Panc1 (cell line): Measurements from ENCODE around the gene PRKG1. TPM values are rescaled to one million over a fixed set of nuclear protein-coding genes. Genes with fewer than 3 reads are reported as not detected.

Experiments used
- ATAC-seq: fragments of 200-7000 bp; cut with Tn5 transposase; 2 replicates; pipeline ENCODE4 v1.9.1; 2020; ENCODE audit warnings: mild to moderate bottlenecking, moderate library complexity
- BruUV-seq: library from RNA; stranded (reverse); fragments of 400-500 nt; replicated peaks from 2 replicates; lab custom pipeline; 2021; lab: Mats Ljungman, UMichigan
- CTCF ChIA-PET: fragments of 300-600 bp; sonication (Branson Sonifier 250); formaldehyde crosslinking; loops from one replicate; lab custom pipeline; 2022; ENCODE audit warnings: antibody characterized with exemption; lab: Charles Lee
- POLR2A ChIA-PET: fragments of 300-600 bp; sonication (Branson Sonifier 250); formaldehyde crosslinking; loops from one replicate; lab custom pipeline; 2022; ENCODE audit warnings: antibody characterized with exemption; lab: Charles Lee
- DNase-seq: peaks from one replicate; pipeline ENCODE4 v3.0.0-alpha.2; 2010; ENCODE audit warnings: low read depth, low spot score
- H3K27ac ChIP-seq: 2 replicates; pipeline ENCODE4 v1.5.1; 2011; ENCODE audit warnings: mild to moderate bottlenecking, low read length, inconsistent platforms
- H3K27me3 ChIP-seq: fragments of 200-500 bp; sonication (Bioruptor generic); 2 replicates; pipeline ENCODE4 v1.6.0; 2014; ENCODE audit warnings: low read length, inconsistent platforms; ENCODE audit not compliant: control insufficient read depth, insufficient read depth
- H3K36me3 ChIP-seq: fragments of 200-500 bp; sonication (Bioruptor generic); 2 replicates; pipeline ENCODE4 v1.5.1; 2014; ENCODE audit warnings: inconsistent platforms, mild to moderate bottlenecking, low read length, moderate library complexity; ENCODE audit not compliant: control insufficient read depth, insufficient read depth
- H3K4me1 ChIP-seq: 2 replicates; pipeline ENCODE4 v1.5.1; 2011; ENCODE audit warnings: inconsistent platforms, mild to moderate bottlenecking, low read length, moderate library complexity; ENCODE audit not compliant: control insufficient read depth, insufficient read depth
- H3K4me3 ChIP-seq, 2 experiments: 2 replicates each; pipeline ENCODE4 v1.5.1; 2011 to 2012; ENCODE audit warnings: low read depth in 2 of 2, low read length in 2 of 2, mild to moderate bottlenecking in 2 of 2, inconsistent platforms in 1 of 2, moderate library complexity in 1 of 2
- H3K9me3 ChIP-seq: fragments of 200-500 bp; sonication (Bioruptor generic); 2 replicates; pipeline ENCODE4 v1.5.1; 2014; ENCODE audit warnings: low read depth, mild to moderate bottlenecking, inconsistent platforms, low read length, moderate library complexity; ENCODE audit not compliant: control insufficient read depth, insufficient read depth
- POLR2AphosphoS5 ChIP-seq: IDR thresholded peaks from 2 replicates; pipeline ENCODE4 v1.6.1; 2012; ENCODE audit warnings: mild to moderate bottlenecking, low read depth, low read length, moderate library complexity
- SIN3A ChIP-seq: IDR thresholded peaks from 2 replicates; pipeline ENCODE4 v1.6.1; 2012; ENCODE audit warnings: low read depth, mild to moderate bottlenecking, low read length, moderate library complexity, borderline replicate concordance; ENCODE audit not compliant: insufficient read depth
- TCF7L2 ChIP-seq: IDR thresholded peaks from 2 replicates; pipeline ENCODE4 v1.6.1; 2011; ENCODE audit warnings: mild to moderate bottlenecking, low read depth, low read length, inconsistent platforms
- in situ Hi-C: cut with HindIII; loops from 2 replicates; pipeline ENCODE4 v1.10.0; 2016; ENCODE audit warnings: low sequenced_read_pairs, low pct_unique_long_range_greater_than_20kb
- intact Hi-C: fragments of 100-400 bp; cut with micrococcal nuclease; formaldehyde crosslinking; loops from one replicate; pipeline ENCODE4 v1.10.0; 2022; ENCODE audit not compliant: unreplicated experiment
- total RNA-seq: library from RNA; stranded (reverse); gene quantifications from one replicate; pipeline ENCODE4 v1.2.1, GENCODE V29; 2021; ENCODE audit not compliant: unreplicated experiment
- TF ChIP-seq, protein P1 (sequence below), 2 experiments: IDR thresholded peaks; 2 replicates each; pipeline ENCODE4 v1.6.1; 2011 to 2012; ENCODE audit warnings: low read depth in 2 of 2, control low read depth in 1 of 2, low read length in 1 of 2, mild to moderate bottlenecking in 1 of 2, moderate library complexity in 1 of 2; ENCODE audit not compliant: insufficient read depth in 1 of 2
- TF ChIP-seq, protein P2 (sequence below): fragments of 450-650 bp; IDR thresholded peaks from 2 replicates; pipeline ENCODE4 v1.5.1; 2017; ENCODE audit warnings: mild to moderate bottlenecking

PRKG1 gene
- total RNA-seq, 1 experiment from 2014 or later = 0.92 TPM

DNA sequence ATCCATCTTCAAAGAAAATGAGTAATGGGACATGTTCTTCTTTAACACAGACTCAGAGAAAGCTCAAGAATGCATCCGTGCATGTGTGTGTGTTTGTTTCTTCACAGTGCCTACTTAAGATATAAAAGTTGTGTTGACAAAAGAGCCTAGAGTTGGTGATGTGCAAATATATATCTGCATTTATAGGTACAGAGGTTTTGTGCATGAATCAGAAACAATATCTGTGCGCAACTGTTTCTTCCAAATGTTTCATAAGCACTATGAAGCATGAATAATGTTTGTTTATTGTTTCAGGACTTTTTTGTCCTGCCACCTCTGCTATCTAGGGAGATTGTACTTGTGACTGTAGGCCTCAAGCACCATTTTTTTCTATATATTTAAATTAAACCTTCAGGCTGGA, 395.4 kb downstream of the PRKG1 start:
- no peaks in the 10 kb centered on the region for H3K36me3 ChIP-seq
- CTCF ChIA-PET = no interaction called here
- POLR2A ChIA-PET = no interaction called here
- H3K4me1 ChIP-seq = no peaks in the 10 kb centered on the region
- in situ Hi-C loops (no loop called here), intact Hi-C loops (no loop called here)
- TF ChIP-seq, protein P1, sequence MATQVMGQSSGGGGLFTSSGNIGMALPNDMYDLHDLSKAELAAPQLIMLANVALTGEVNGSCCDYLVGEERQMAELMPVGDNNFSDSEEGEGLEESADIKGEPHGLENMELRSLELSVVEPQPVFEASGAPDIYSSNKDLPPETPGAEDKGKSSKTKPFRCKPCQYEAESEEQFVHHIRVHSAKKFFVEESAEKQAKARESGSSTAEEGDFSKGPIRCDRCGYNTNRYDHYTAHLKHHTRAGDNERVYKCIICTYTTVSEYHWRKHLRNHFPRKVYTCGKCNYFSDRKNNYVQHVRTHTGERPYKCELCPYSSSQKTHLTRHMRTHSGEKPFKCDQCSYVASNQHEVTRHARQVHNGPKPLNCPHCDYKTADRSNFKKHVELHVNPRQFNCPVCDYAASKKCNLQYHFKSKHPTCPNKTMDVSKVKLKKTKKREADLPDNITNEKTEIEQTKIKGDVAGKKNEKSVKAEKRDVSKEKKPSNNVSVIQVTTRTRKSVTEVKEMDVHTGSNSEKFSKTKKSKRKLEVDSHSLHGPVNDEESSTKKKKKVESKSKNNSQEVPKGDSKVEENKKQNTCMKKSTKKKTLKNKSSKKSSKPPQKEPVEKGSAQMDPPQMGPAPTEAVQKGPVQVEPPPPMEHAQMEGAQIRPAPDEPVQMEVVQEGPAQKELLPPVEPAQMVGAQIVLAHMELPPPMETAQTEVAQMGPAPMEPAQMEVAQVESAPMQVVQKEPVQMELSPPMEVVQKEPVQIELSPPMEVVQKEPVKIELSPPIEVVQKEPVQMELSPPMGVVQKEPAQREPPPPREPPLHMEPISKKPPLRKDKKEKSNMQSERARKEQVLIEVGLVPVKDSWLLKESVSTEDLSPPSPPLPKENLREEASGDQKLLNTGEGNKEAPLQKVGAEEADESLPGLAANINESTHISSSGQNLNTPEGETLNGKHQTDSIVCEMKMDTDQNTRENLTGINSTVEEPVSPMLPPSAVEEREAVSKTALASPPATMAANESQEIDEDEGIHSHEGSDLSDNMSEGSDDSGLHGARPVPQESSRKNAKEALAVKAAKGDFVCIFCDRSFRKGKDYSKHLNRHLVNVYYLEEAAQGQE (IDR thresholded peaks at IDR 0.05; ENCODE audit: insufficient read depth in 1 of 2, low read depth in 2 of 2, low read length in 1 of 2) = no peak
- no peak for TF ChIP-seq SIN3A
- TF ChIP-seq, protein P2, sequence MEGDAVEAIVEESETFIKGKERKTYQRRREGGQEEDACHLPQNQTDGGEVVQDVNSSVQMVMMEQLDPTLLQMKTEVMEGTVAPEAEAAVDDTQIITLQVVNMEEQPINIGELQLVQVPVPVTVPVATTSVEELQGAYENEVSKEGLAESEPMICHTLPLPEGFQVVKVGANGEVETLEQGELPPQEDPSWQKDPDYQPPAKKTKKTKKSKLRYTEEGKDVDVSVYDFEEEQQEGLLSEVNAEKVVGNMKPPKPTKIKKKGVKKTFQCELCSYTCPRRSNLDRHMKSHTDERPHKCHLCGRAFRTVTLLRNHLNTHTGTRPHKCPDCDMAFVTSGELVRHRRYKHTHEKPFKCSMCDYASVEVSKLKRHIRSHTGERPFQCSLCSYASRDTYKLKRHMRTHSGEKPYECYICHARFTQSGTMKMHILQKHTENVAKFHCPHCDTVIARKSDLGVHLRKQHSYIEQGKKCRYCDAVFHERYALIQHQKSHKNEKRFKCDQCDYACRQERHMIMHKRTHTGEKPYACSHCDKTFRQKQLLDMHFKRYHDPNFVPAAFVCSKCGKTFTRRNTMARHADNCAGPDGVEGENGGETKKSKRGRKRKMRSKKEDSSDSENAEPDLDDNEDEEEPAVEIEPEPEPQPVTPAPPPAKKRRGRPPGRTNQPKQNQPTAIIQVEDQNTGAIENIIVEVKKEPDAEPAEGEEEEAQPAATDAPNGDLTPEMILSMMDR = no peak
- TF ChIP-seq POLR2AphosphoS5 = no peak
- no peak for TF ChIP-seq TCF7L2
- DNase-seq = no peak
- H3K27ac ChIP-seq = no peak overlapping the region
- no peaks in the 10 kb centered on the region; the same call in 1 of the 2 replicates for H3K9me3 ChIP-seq
- no peak overlapping the region for H3K4me3 ChIP-seq
- no peak for ATAC-seq
- no TSS peak for BruUV-seq
- H3K27me3 ChIP-seq = no peaks in the 10 kb centered on the region

DNA sequence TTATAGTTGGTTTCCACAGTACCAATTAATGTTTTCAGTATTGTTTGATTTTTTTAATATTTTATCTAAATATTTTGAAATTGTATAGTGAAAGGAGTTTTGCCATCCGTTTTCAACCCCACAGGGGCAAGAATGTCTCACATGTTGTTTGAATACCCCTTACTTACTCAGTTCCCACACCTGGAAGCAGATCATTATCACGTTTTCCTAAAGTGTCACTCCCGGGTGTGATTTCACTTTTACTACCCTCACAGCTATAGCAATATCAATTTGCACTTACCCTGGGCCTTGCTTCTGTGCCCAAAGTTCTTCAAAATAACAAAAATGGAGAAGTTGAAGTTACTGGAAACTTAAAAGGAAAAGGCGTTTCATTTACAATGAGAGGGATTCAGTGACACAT, 397.0 kb downstream of the PRKG1 start:
- H3K4me1 ChIP-seq = no peaks in the 10 kb centered on the region
- H3K4me3 ChIP-seq = no peak overlapping the region
- no peak for ATAC-seq
- DNase-seq = no peak
- ChIA-PET CTCF (no interaction called here), POLR2A (no interaction called here)
- no peaks in the 10 kb centered on the region for H3K36me3 ChIP-seq
- intact Hi-C loops = no loop called here
- no peaks in the 10 kb centered on the region for H3K27me3 ChIP-seq
- BruUV-seq = no TSS peak
- TF ChIP-seq, protein P1 (IDR thresholded peaks at IDR 0.05; ENCODE audit: insufficient read depth in 1 of 2, low read depth in 2 of 2, low read length in 1 of 2) = no peak
- TF ChIP-seq POLR2AphosphoS5 (no peak), TCF7L2 (no peak), SIN3A (no peak)
- TF ChIP-seq, protein P2 = no peak
- no peaks in the 10 kb centered on the region; the same call in 1 of the 2 replicates for H3K9me3 ChIP-seq
- H3K27ac ChIP-seq = no peak overlapping the region
- in situ Hi-C loops = no loop called here
